SK-N-SH treated with all-trans-retinoic acid at 6 μM for 48 hours (cell line): ENCODE data around the gene VPS4B.

Experiments
- ATAC-seq: fragments of 200-7000 bp; cut with Tn5 transposase; 3 replicates; pipeline ENCODE4 v1.9.1; 2020; ENCODE audit warnings: mild to moderate bottlenecking, moderate library complexity
- ARNTL ChIP-seq: fragments of 450-650 bp; formaldehyde crosslinking; IDR thresholded peaks from 2 replicates; pipeline ENCODE4 v1.5.0; 2020; ENCODE audit warnings: low read depth, mild to moderate bottlenecking, moderate library complexity, borderline replicate concordance
- BACH2 ChIP-seq: fragments of 250-450 bp; sonication (Bioruptor Pico); IDR thresholded peaks from 2 replicates; pipeline ENCODE4 v1.9.0; 2021; ENCODE audit warnings: mild to moderate bottlenecking, borderline replicate concordance
- CSDC2 ChIP-seq: fragments of 250-450 bp; sonication (Bioruptor Pico); IDR thresholded peaks from 2 replicates; pipeline ENCODE4 v1.5.0; 2020; ENCODE audit warnings: mild to moderate bottlenecking, moderate library complexity
- CSRNP3 ChIP-seq: fragments of 250-450 bp; sonication (Bioruptor Pico); IDR thresholded peaks from 2 replicates; pipeline ENCODE4 v1.5.1; 2021; ENCODE audit warnings: mild to moderate bottlenecking, moderate library complexity
- ESRRG ChIP-seq: fragments of 250-450 bp; sonication (Bioruptor Pico); IDR thresholded peaks from 2 replicates; pipeline ENCODE4 v1.6.1; 2021; ENCODE audit warnings: mild to moderate bottlenecking
- GLIS3 ChIP-seq: fragments of 250-450 bp; sonication (Bioruptor Pico); IDR thresholded peaks from 2 replicates; pipeline ENCODE4 v1.5.0; 2020; ENCODE audit warnings: mild to moderate bottlenecking, moderate library complexity
- ISL1 ChIP-seq: fragments of 250-450 bp; sonication (Bioruptor Pico); IDR thresholded peaks from 2 replicates; pipeline ENCODE4 v2.1.2; 2022; ENCODE audit warnings: mild to moderate bottlenecking, moderate library complexity
- OSR1 ChIP-seq: fragments of 250-450 bp; sonication (Bioruptor Pico); IDR thresholded peaks from 2 replicates; pipeline ENCODE4 v1.8.0; 2022; ENCODE audit warnings: moderate library complexity, mild to moderate bottlenecking, inconsistent platforms
- PATZ1 ChIP-seq: fragments of 250-450 bp; sonication (Bioruptor Pico); IDR thresholded peaks from 2 replicates; pipeline ENCODE4 v1.8.0; 2020; ENCODE audit warnings: mild to moderate bottlenecking, moderate library complexity, borderline replicate concordance
- POU6F1 ChIP-seq: fragments of 250-450 bp; sonication (Bioruptor Pico); IDR thresholded peaks from 2 replicates; pipeline ENCODE4 v1.8.0; 2021; ENCODE audit warnings: low read depth, mild to moderate bottlenecking, moderate library complexity, borderline replicate concordance
- PPARA ChIP-seq: fragments of 250-450 bp; sonication (Bioruptor Pico); IDR thresholded peaks from 2 replicates; pipeline ENCODE4 v1.5.0; 2020; ENCODE audit warnings: mild to moderate bottlenecking, borderline replicate concordance
- RARB ChIP-seq: fragments of 250-450 bp; sonication (Bioruptor Pico); IDR thresholded peaks from 2 replicates; pipeline ENCODE4 v1.8.0; 2021; ENCODE audit warnings: mild to moderate bottlenecking, moderate library complexity
- SNAI2 ChIP-seq: fragments of 250-450 bp; sonication (Bioruptor Pico); IDR thresholded peaks from 2 replicates; pipeline ENCODE4 v1.5.0; 2020; ENCODE audit warnings: mild to moderate bottlenecking, moderate library complexity
- TCF4 ChIP-seq: fragments of 250-450 bp; sonication (Bioruptor Pico); IDR thresholded peaks from 2 replicates; pipeline ENCODE4 v1.8.0; 2021; ENCODE audit warnings: mild to moderate bottlenecking, moderate library complexity, borderline replicate concordance
- TOX ChIP-seq: fragments of 250-450 bp; sonication (Bioruptor Pico); IDR thresholded peaks from 2 replicates; pipeline ENCODE4 v1.8.0; 2021; ENCODE audit warnings: mild to moderate bottlenecking, moderate library complexity, borderline replicate concordance
- TSHZ2 ChIP-seq: fragments of 250-450 bp; sonication (Bioruptor Pico); IDR thresholded peaks from 2 replicates; pipeline ENCODE4 v1.5.0; 2020; ENCODE audit warnings: mild to moderate bottlenecking, moderate library complexity
- ZC3H10 ChIP-seq: fragments of 250-450 bp; sonication (Bioruptor Pico); IDR thresholded peaks from 2 replicates; pipeline ENCODE4 v1.5.1; 2021; ENCODE audit warnings: mild to moderate bottlenecking, moderate library complexity
- ZFP3 ChIP-seq: fragments of 250-450 bp; sonication (Bioruptor Pico); IDR thresholded peaks from 2 replicates; pipeline ENCODE4 v1.5.0; 2020; ENCODE audit warnings: mild to moderate bottlenecking, moderate library complexity
- ZFP30 ChIP-seq: fragments of 450-650 bp; formaldehyde crosslinking; IDR thresholded peaks from 2 replicates; pipeline ENCODE4 v1.5.0; 2022; ENCODE audit warnings: mild to moderate bottlenecking, moderate library complexity
- ZNF565 ChIP-seq: fragments of 450-650 bp; formaldehyde crosslinking; conservative IDR thresholded peaks from 2 replicates; pipeline ENCODE4 v1.5.0; 2020; ENCODE audit warnings: low read depth, mild to moderate bottlenecking, moderate library complexity
- ZNF70 ChIP-seq: fragments of 450-650 bp; formaldehyde crosslinking; IDR thresholded peaks from 2 replicates; pipeline ENCODE4 v1.5.0; 2020; ENCODE audit warnings: mild to moderate bottlenecking, moderate library complexity
- ZNF8 ChIP-seq: fragments of 450-650 bp; formaldehyde crosslinking; IDR thresholded peaks from 2 replicates; pipeline ENCODE4 v1.5.0; 2020; ENCODE audit warnings: mild to moderate bottlenecking, moderate library complexity

The VPS4B gene

GRCh38 chr18:63402246-63403162, 19.8 kb downstream of the VPS4B start:
- TF ChIP-seq CSDC2 (CRISPR knock-in tag) (no peak), ZFP3 (no peak), POU6F1 (no peak), ARNTL (CRISPR knock-in tag) (no peak), ZNF565 (CRISPR knock-in tag) (no peak), ZFP30 (CRISPR knock-in tag) (no peak), BACH2 (CRISPR knock-in tag) (no peak), TCF4 (CRISPR knock-in tag) (no peak), TOX (no peak), ZNF70 (CRISPR knock-in tag) (no peak), TSHZ2 (CRISPR knock-in tag) (no peak), OSR1 (CRISPR knock-in tag) (no peak), RARB (CRISPR knock-in tag) (no peak), CSRNP3 (CRISPR knock-in tag) (no peak), ZNF8 (CRISPR knock-in tag) (no peak), ZC3H10 (CRISPR knock-in tag) (no peak), PATZ1 (CRISPR knock-in tag) (no peak), GLIS3 (no peak), SNAI2 (CRISPR knock-in tag) (no peak)
- ATAC-seq, result no peak

- TF ChIP-seq PPARA (no peak), ZFP30 (CRISPR knock-in tag) (no peak), ZC3H10 (CRISPR knock-in tag) (no peak), BACH2 (CRISPR knock-in tag) (no peak), ZNF565 (CRISPR knock-in tag) (no peak), OSR1 (CRISPR knock-in tag) (no peak), CSDC2 (CRISPR knock-in tag) (no peak), PATZ1 (CRISPR knock-in tag) (no peak), ZFP3 (no peak), SNAI2 (CRISPR knock-in tag) (no peak), GLIS3 (no peak), POU6F1 (no peak), TCF4 (CRISPR knock-in tag) (no peak), ESRRG (CRISPR knock-in tag) (no peak), TSHZ2 (CRISPR knock-in tag) (no peak), ISL1 (CRISPR knock-in tag) (no peak), ZNF8 (CRISPR knock-in tag) (no peak), ARNTL (CRISPR knock-in tag) (no peak)
- TF ChIP-seq, all 23 proteins: peak for 0
- ATAC-seq, result no peak
Observed at GRCh38 chr18:63399300-63399699, 23.0 kb downstream of the VPS4B start.
